Stimulated activated CD8-positive, alpha-beta memory T cell treated with anti-CD3 and anti-CD28 coated beads, Interleukin-15, amount 100 ng/mL, for 24 hours (primary cell): ENCODE data around the gene ARPC1A.
"Not testable (repeated sequence)": the region's sequence is repeated elsewhere in the genome, so short reads cannot be mapped to it uniquely, and the experiment has no call there.

Experiments used
- DNase-seq: peaks from one replicate; pipeline ENCODE4 v3.0.0-alpha.2; 2020; ENCODE audit warnings: low read depth

ARPC1A gene

DNA sequence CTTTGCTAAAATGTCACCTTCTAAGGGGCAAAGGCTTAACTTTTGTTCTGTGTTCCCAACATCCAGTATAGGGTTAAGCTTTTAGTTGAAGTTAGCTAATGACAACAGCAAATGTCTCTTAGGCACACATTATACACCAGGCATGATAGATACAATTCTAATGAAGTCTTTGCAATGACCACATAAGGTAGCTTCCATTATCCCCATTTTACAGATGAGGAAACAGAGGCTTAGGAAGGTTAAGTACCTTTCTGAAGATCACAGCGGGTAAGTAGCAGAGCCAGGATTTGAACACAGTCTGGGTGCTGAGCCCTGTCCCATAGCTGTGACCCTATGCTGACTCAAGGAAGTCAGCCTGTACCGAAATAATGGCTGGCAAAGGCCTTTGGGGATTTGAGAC is 84.9 kb downstream of the ARPC1A start:
- no peak for DNase-seq

DNA sequence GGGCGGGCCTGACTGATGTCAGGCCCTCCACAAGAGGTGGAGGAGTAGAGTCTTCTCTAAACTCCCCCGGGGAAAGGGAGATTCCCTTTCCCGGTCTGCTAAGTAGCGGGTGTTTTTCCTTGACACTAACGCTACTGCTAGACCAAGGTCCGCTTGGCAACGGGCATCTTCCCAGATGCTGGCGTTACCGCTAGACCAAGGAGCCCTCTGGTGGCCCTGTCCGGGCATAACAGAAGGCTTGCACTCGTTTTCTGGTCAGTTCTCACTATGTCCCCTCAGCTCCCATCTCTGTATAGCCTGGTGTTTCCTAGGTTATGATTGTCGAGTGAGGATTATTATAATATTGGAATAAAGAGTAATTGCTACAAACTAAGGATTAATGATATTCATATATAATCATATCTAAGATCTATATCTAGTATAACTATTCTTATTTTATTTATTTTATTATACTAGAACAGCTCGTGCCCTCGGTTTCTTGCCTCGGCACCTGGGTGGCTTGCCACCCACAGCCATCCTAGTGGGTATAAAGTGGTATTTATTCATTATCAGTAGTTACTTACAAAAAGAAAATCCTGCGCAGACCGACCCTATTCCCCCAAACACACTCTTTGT is 89.9 kb downstream of the ARPC1A start:
- DNase-seq: not testable (repeated sequence)
